ENCODE results near the gene CLOCK. TPM values are rescaled to one million over a fixed set of nuclear protein-coding genes. Genes with fewer than 3 reads are reported as not detected.

CLOCK gene
- total RNA-seq, 1 experiment from 2014 or later: 14.9 TPM

DNA sequence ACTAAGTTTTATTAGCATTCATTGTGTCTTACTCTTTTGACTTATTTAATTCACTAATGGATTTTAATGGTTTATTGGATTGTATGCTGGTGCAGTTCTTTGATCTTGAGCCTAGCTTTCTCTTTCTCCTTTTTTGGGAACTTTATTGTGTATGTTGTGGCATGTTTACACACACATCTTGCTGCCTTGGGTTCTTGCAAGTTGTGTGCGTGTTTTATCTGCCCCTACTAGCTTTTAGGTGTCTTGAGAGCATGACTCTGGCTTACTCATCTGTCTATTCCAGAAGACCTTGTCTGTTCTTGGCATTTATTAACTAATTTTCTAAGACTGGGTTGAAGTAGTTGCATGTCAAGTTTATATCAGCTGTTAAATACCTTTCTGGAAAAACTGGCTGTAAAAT is 148.2 kb downstream of the CLOCK start:
- ChIA-PET POLR2A (ENCODE audit: low non-redundant PET) (no interaction called here), CTCF (interaction anchor here (0.7 kb wide), 1 partner anchor 31 kb away, joined by 5 read pairs; no protein-coding TSS in a partner anchor)
- no peak for DNase-seq (ENCODE audit: low spot score)
- no peak for TF ChIP-seq CTCF (conservative IDR thresholded peaks at IDR 0.05; ENCODE audit: low read depth, low read length)
- no peak for TF ChIP-seq EZH2 (IDR thresholded peaks at IDR 0.05; ENCODE audit: borderline replicate concordance, low read depth, low read length, poor library complexity, severe bottlenecking)
- H3K9me3 ChIP-seq (ENCODE audit: low read depth, low read length, poor library complexity, severe bottlenecking): no peaks in the 10 kb centered on the region
- no TSS peak for BruUV-seq (replicated peaks)
- peak overlapping the region; percentile 78 for H3K4me3 ChIP-seq (ENCODE audit: low read depth, low read length, poor library complexity, severe bottlenecking)
- peaks cover 9% of the 10 kb centered on the region for H3K4me1 ChIP-seq (ENCODE audit: insufficient read depth, low read length, poor library complexity, severe bottlenecking)
- no peaks in the 10 kb centered on the region for H3K27me3 ChIP-seq (replicated peaks; ENCODE audit: insufficient read depth, low read depth, low read length, poor library complexity)
- no peaks in the 10 kb centered on the region for H3K36me3 ChIP-seq (ENCODE audit: insufficient read depth, low read length, poor library complexity, severe bottlenecking)
- intact Hi-C loops (cut with micrococcal nuclease; ENCODE audit: unreplicated experiment): no loop called here
- H3K27ac ChIP-seq (ENCODE audit: low read depth, low read length, poor library complexity, severe bottlenecking): no peak overlapping the region

- no peak for DNase-seq (ENCODE audit: low spot score)
- no TSS peak for BruUV-seq (replicated peaks)
- H3K27ac ChIP-seq (ENCODE audit: low read depth, low read length, poor library complexity, severe bottlenecking): peak overlapping the region; percentile 81
Measured at GRCh38 chr4:55397520-55398321, 149.0 kb downstream of the CLOCK start.

DNA sequence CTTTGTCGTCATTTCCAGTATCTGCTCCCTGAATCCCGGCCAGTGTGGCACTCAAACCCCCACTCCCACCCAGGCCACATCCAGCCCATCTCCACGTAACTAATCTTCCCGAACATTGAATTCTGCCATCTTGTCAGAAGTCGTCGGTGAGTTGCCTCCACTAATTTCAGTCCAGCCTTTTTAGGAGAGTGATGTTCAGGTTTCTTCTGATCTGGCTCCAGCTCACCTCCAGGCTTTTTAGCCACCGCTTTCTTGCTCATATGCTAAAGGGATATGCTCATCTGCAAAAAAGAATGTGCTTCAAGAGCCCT is 149.6 kb downstream of the CLOCK start:
- DNase-seq (ENCODE audit: low spot score): no peak
- BruUV-seq (replicated peaks): TSS peak; percentile 30
- ChIA-PET CTCF (no interaction called here), POLR2A (ENCODE audit: low non-redundant PET) (no interaction called here)
- H3K4me1 ChIP-seq (ENCODE audit: insufficient read depth, low read length, poor library complexity, severe bottlenecking): peaks cover 9% of the 10 kb centered on the region
- TF ChIP-seq CTCF (conservative IDR thresholded peaks at IDR 0.05; ENCODE audit: low read depth, low read length) (no peak), EZH2 (IDR thresholded peaks at IDR 0.05; ENCODE audit: borderline replicate concordance, low read depth, low read length, poor library complexity, severe bottlenecking) (no peak)
- no peaks in the 10 kb centered on the region for H3K27me3 ChIP-seq (replicated peaks; ENCODE audit: insufficient read depth, low read depth, low read length, poor library complexity)
- no peaks in the 10 kb centered on the region for H3K9me3 ChIP-seq (ENCODE audit: low read depth, low read length, poor library complexity, severe bottlenecking)
- no peaks in the 10 kb centered on the region for H3K36me3 ChIP-seq (ENCODE audit: insufficient read depth, low read length, poor library complexity, severe bottlenecking)
- intact Hi-C loops (cut with micrococcal nuclease; ENCODE audit: unreplicated experiment): no loop called here
- peak overlapping the region; percentile 81 for H3K27ac ChIP-seq (ENCODE audit: low read depth, low read length, poor library complexity, severe bottlenecking)
- H3K4me3 ChIP-seq (ENCODE audit: low read depth, low read length, poor library complexity, severe bottlenecking): peak overlapping the region; percentile 78

More at GRCh38 chr4:55397520-55398321, 149.0 kb downstream of the CLOCK start:
- H3K4me1 ChIP-seq (ENCODE audit: insufficient read depth, low read length, poor library complexity, severe bottlenecking): peaks cover 9% of the 10 kb centered on the region
- TF ChIP-seq EZH2 (IDR thresholded peaks at IDR 0.05; ENCODE audit: borderline replicate concordance, low read depth, low read length, poor library complexity, severe bottlenecking) (no peak), CTCF (conservative IDR thresholded peaks at IDR 0.05; ENCODE audit: low read depth, low read length) (no peak)
- no peaks in the 10 kb centered on the region for H3K36me3 ChIP-seq (ENCODE audit: insufficient read depth, low read length, poor library complexity, severe bottlenecking)
- ChIA-PET POLR2A (ENCODE audit: low non-redundant PET) (no interaction called here), CTCF (no interaction called here)
- H3K27me3 ChIP-seq (replicated peaks; ENCODE audit: insufficient read depth, low read depth, low read length, poor library complexity): no peaks in the 10 kb centered on the region
- intact Hi-C loops (cut with micrococcal nuclease; ENCODE audit: unreplicated experiment): no loop called here
- no peaks in the 10 kb centered on the region for H3K9me3 ChIP-seq (ENCODE audit: low read depth, low read length, poor library complexity, severe bottlenecking)
- H3K4me3 ChIP-seq (ENCODE audit: low read depth, low read length, poor library complexity, severe bottlenecking): peak overlapping the region; percentile 78

All from A673 (cell line).